ENCODE results near the gene KAT7.
"Not testable (repeated sequence)": the region's sequence is repeated elsewhere in the genome, so short reads cannot be mapped to it uniquely, and the experiment has no call there.

KAT7 gene

GRCh38 chr17:49788478-49789242 is at the start of gene KAT7:
Gene KAT7, plus strand, starts transcription at chr17:49788681. Its CDS starts 154 bp downstream, at chr17:49788835.
- peak; percentile 89 to 96 for DNase-seq (ENCODE audit: low read depth in 2 of 2)

- DNase-seq (ENCODE audit: low read depth in 2 of 2): peak; percentile 44 to 92
These were observed 48.7 kb upstream of the KAT7 start for GRCh38 chr17:49739641-49740271.

GRCh38 chr17:49741009-49741691 is 47.3 kb upstream of the KAT7 start:
- no peak for DNase-seq (ENCODE audit: low read depth in 2 of 2)

GRCh38 chr17:49741692-49742076 is 46.8 kb upstream of the KAT7 start:
- no peak for DNase-seq (ENCODE audit: low read depth in 2 of 2)

- DNase-seq (ENCODE audit: low read depth in 2 of 2): no peak
These were observed 46.3 kb upstream of the KAT7 start for GRCh38 chr17:49742166-49742638.

- no peak for DNase-seq (ENCODE audit: low read depth in 2 of 2)
These were observed 43.0 kb upstream of the KAT7 start for GRCh38 chr17:49745175-49746139.

GRCh38 chr17:49746791-49747490 is 41.5 kb upstream of the KAT7 start:
- DNase-seq (ENCODE audit: low read depth in 2 of 2): no peak

- DNase-seq (ENCODE audit: low read depth in 2 of 2): no peak
These were observed 40.8 kb upstream of the KAT7 start for GRCh38 chr17:49747632-49748031.

- DNase-seq (ENCODE audit: low read depth in 2 of 2): no peak
These were observed 40.3 kb upstream of the KAT7 start for GRCh38 chr17:49748223-49748622.

- peak in 1 of 2 donors; percentile 26 for DNase-seq (ENCODE audit: low read depth in 2 of 2)
These were observed 39.7 kb upstream of the KAT7 start for GRCh38 chr17:49748791-49749190.

GRCh38 chr17:49749730-49750129 is 38.8 kb upstream of the KAT7 start:
- DNase-seq (ENCODE audit: low read depth in 2 of 2): no peak

- no peak for DNase-seq (ENCODE audit: low read depth in 2 of 2)
These were observed 36.0 kb upstream of the KAT7 start for GRCh38 chr17:49752508-49752907.

- DNase-seq (ENCODE audit: low read depth in 2 of 2): no peak
These were observed 34.5 kb upstream of the KAT7 start for GRCh38 chr17:49753959-49754391.

- DNase-seq (ENCODE audit: low read depth in 2 of 2): no peak
These were observed 32.7 kb upstream of the KAT7 start for GRCh38 chr17:49755663-49756283.

- DNase-seq (ENCODE audit: low read depth in 2 of 2): no peak
These were observed 31.9 kb upstream of the KAT7 start for GRCh38 chr17:49756323-49757150.

GRCh38 chr17:49757151-49757777 is 31.2 kb upstream of the KAT7 start:
- no peak for DNase-seq (ENCODE audit: low read depth in 2 of 2)

- not testable (repeated sequence) for DNase-seq (ENCODE audit: low read depth in 2 of 2)
These were observed 29.9 kb upstream of the KAT7 start for GRCh38 chr17:49758464-49759010.

GRCh38 chr17:49759203-49759602 is 29.3 kb upstream of the KAT7 start:
- no peak for DNase-seq (ENCODE audit: low read depth in 2 of 2)

- no peak for DNase-seq (ENCODE audit: low read depth in 2 of 2)
These were observed 28.2 kb upstream of the KAT7 start for GRCh38 chr17:49760296-49760695.

Measured in stimulated activated CD4-positive, alpha-beta T cell treated with anti-CD3 and anti-CD28 coated beads, Interleukin-1b, Interleukin-23, amount 100 ng/mL, for 1 hour (primary cell).